Measurements from ENCODE around the gene C5AR2. TPM values are rescaled to one million over a fixed set of nuclear protein-coding genes. Genes with fewer than 3 reads are reported as not detected.

The C5AR2 gene
- total RNA-seq, 2 donors from 2014 or later, result not detected

DNA sequence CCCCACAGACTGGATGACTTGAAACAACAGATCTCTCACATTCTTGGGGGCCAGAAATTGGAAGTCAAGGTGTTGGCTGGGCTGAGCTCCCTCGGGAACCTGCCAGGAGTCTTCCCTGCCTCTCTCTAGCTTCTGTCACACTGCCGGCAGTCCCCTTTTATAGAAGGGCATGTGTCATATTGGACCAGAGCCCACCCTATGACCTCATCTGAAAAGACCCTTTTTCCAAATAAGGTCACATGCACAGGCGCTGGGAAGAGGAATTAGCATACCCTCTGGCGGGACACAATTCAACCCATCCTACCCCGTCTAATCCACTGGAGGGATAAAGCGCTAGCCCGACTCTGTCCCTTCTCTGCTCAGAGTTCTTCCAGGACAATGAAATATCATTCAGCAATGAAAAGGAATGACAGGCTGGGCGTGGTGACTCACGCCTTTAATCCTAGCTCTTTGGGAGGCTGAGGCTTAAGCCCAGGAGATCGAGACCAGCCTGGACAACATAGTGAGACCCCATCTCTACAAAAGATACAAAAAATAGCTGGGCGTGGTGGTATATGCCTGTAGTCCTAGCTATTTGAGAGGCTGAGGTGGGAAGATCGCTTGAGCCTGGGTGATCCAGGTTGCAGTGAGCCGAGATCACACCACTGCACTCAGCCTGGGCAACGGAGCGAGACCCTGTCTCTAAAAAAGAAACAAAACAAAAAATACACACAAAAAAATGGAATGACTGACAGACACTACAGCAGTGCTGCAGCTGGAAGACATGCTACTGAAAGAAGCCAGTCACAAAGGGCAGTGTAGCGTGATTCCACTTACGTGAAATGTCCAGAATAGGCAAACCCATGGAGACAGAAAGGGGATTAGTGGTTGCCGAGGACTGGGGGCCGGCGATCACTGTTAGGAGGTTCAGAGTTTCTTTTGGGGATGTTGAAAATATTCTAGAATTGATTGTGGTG is 58.8 kb downstream of the C5AR2 start:
- no peak overlapping the region for H3K27ac Mint-ChIP-seq
- no peaks in the 10 kb centered on the region for H3K36me3 Mint-ChIP-seq
- no peaks in the 10 kb centered on the region for H3K9me3 Mint-ChIP-seq
- no peak for ATAC-seq
- DNase-seq (ENCODE audit: low spot score in 2 of 2), result no peak

DNA sequence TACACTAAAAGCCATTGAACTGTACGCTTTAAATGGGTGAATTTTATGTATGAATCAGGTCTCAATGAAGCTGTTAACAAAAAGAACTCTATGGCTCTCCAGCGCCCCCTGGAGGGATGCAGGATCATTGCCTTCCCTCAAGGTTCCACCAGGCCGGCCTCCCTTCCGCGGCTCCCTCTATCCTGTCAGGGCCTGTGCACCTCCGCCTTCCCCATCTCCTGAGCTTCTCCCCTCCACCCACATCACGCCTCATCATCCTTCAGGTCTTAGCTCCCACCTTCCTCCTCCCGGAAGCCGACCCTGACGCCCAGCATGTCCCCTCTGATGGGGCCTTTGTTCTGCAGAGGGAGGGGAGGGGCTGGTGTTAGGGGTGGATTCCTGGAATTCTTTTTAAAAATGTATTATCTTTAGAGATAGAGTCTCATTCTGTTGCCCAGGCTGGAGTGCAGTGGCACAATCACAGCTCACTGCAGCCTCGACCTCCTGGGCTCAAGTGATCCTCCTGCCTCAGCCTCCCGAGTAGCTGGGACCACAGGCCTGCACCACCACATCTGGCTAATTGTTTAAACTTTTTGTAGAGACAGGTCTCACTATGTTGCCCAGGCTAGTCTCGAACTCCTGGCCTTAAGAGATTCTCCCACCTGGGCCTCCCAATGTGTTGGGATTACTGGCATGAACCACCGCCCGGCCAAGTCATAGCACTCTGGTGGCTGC is 59.7 kb downstream of the C5AR2 start:
- peak; percentile 80 to 83 for ATAC-seq
- Mint-ChIP-seq H3K27ac (no peak overlapping the region), H3K36me3 (no peaks in the 10 kb centered on the region), H3K9me3 (no peaks in the 10 kb centered on the region)
- peak; percentile 76 to 88 for DNase-seq (ENCODE audit: low spot score in 2 of 2)

Other genes starting within 250 kb of the C5AR2 start
- 100 to 1,000 TPM in 1 of 2 donors, 10 to 100 TPM in 1; 49.8 to 112 TPM for gene ZC3H4, start 218.4 kb upstream of the C5AR2 start, total RNA-seq
- 100 to 1,000 TPM; 121 to 178 TPM for gene SAE1, start 201.3 kb upstream of the C5AR2 start, total RNA-seq
- gene BBC3, start 101.0 kb upstream of the C5AR2 start, total RNA-seq, result 10 to 100 TPM; 21.9 to 84.2 TPM
- gene CCDC9, start 75.7 kb upstream of the C5AR2 start, total RNA-seq, result 10 to 100 TPM; 50.0 to 60.2 TPM
- 10 to 100 TPM; 16.9 to 20.0 TPM for gene INAFM1, start 57.3 kb upstream of the C5AR2 start, total RNA-seq
- 1 to 10 TPM; 1.3 to 3.2 TPM for gene C5AR1, start 22.3 kb upstream of the C5AR2 start, total RNA-seq
- gene DHX34, start 17.1 kb downstream of the C5AR2 start, total RNA-seq, result 10 to 100 TPM; 16.7 to 19.2 TPM
- gene MEIS3, start 87.4 kb downstream of the C5AR2 start, total RNA-seq, result under 1 TPM in 1 of 2 donors, not detected in 1; 0.12 TPM
- gene SLC8A2, start 139.7 kb downstream of the C5AR2 start, total RNA-seq, result under 1 TPM; 0.11 to 0.41 TPM
- gene KPTN, start 152.0 kb downstream of the C5AR2 start, total RNA-seq, result 10 to 100 TPM; 15.3 to 24.8 TPM
- gene NAPA, start 182.9 kb downstream of the C5AR2 start, total RNA-seq, result 10 to 100 TPM; 69.7 to 78.5 TPM
- under 1 TPM; 0.31 to 0.57 TPM for gene ZNF541, start 241.0 kb downstream of the C5AR2 start, total RNA-seq